GM08714 (cell line): Measurements from ENCODE around the gene DNAH6.

ENCODE experiments used
- H3K4me3 ChIP-seq: fragments of 200-500 bp; sonication (Bioruptor generic); 2 replicates; pipeline ENCODE4 v1.5.1; 2014; ENCODE audit warnings: mild to moderate bottlenecking, low read length, inconsistent platforms
- ZNF274 ChIP-seq: IDR thresholded peaks from 2 replicates; pipeline ENCODE4 v1.6.1; 2012; ENCODE audit warnings: mild to moderate bottlenecking, low read depth, low read length

DNAH6 gene

GRCh38 chr2:84631985-84632384 lies 115.7 kb downstream of the DNAH6 start:
- TF ChIP-seq ZNF274 = no peak
- no peak overlapping the region for H3K4me3 ChIP-seq

- H3K4me3 ChIP-seq = no peak overlapping the region
- no peak for TF ChIP-seq ZNF274
Measured at GRCh38 chr2:84636080-84636971, 120.0 kb downstream of the DNAH6 start.

- TF ChIP-seq ZNF274 = no peak
- H3K4me3 ChIP-seq = no peak overlapping the region
Measured at GRCh38 chr2:84639751-84640150, 123.5 kb downstream of the DNAH6 start.

GRCh38 chr2:84640411-84640810 lies 124.1 kb downstream of the DNAH6 start:
- no peak for TF ChIP-seq ZNF274
- H3K4me3 ChIP-seq = no peak overlapping the region

- TF ChIP-seq ZNF274 = no peak
- no peak overlapping the region for H3K4me3 ChIP-seq
Measured at GRCh38 chr2:84641021-84641420, 124.7 kb downstream of the DNAH6 start.

- TF ChIP-seq ZNF274 = no peak
- no peak overlapping the region for H3K4me3 ChIP-seq
Measured at GRCh38 chr2:84643991-84644390, 127.7 kb downstream of the DNAH6 start.

GRCh38 chr2:84646514-84646913 lies 130.2 kb downstream of the DNAH6 start:
- no peak for TF ChIP-seq ZNF274
- H3K4me3 ChIP-seq = no peak overlapping the region

- TF ChIP-seq ZNF274 = no peak
- no peak overlapping the region for H3K4me3 ChIP-seq
Measured at GRCh38 chr2:84647267-84647666, 131.0 kb downstream of the DNAH6 start.

GRCh38 chr2:84649058-84649457 lies 132.8 kb downstream of the DNAH6 start:
- no peak for TF ChIP-seq ZNF274

GRCh38 chr2:84649487-84650142 lies 133.3 kb downstream of the DNAH6 start:
- no peak for TF ChIP-seq ZNF274
- no peak overlapping the region for H3K4me3 ChIP-seq

More at GRCh38 chr2:84649058-84649457, 132.8 kb downstream of the DNAH6 start:
- no peak overlapping the region for H3K4me3 ChIP-seq

GRCh38 chr2:84652431-84652830 lies 136.1 kb downstream of the DNAH6 start:
- H3K4me3 ChIP-seq = no peak overlapping the region
- TF ChIP-seq ZNF274 = no peak

GRCh38 chr2:84653302-84653701 lies 137.0 kb downstream of the DNAH6 start:
- no peak for TF ChIP-seq ZNF274
- no peak overlapping the region for H3K4me3 ChIP-seq

- no peak overlapping the region for H3K4me3 ChIP-seq
- no peak for TF ChIP-seq ZNF274
Measured at GRCh38 chr2:84654414-84654813, 138.1 kb downstream of the DNAH6 start.

- no peak overlapping the region for H3K4me3 ChIP-seq
- no peak for TF ChIP-seq ZNF274
Measured at GRCh38 chr2:84669122-84669521, 152.8 kb downstream of the DNAH6 start.

GRCh38 chr2:84674099-84674498 lies 157.8 kb downstream of the DNAH6 start:
- TF ChIP-seq ZNF274 = no peak
- no peak overlapping the region for H3K4me3 ChIP-seq

- no peak overlapping the region for H3K4me3 ChIP-seq
- no peak for TF ChIP-seq ZNF274
Measured at GRCh38 chr2:84674586-84674985, 158.3 kb downstream of the DNAH6 start.
